Mucosa of rectum (tissue), 2 donors: ENCODE data around the gene CHRNB1.

Experiments
- H3K27ac ChIP-seq, 2 donors: one replicate each; pipeline ENCODE4 v1.7.0; 2013; ENCODE audit warnings: inconsistent platforms in 2 of 2, low read depth in 2 of 2, low read length in 2 of 2
- H3K27me3 ChIP-seq, 2 donors: one replicate each; pipeline ENCODE4 v1.7.0; 2013; ENCODE audit warnings: low read length in 2 of 2; ENCODE audit not compliant: control insufficient read depth in 2 of 2, insufficient read depth in 2 of 2
- H3K36me3 ChIP-seq, 2 donors: one replicate each; pipeline ENCODE4 v1.7.0; 2013; ENCODE audit warnings: low read length in 2 of 2; ENCODE audit not compliant: control insufficient read depth in 2 of 2, insufficient read depth in 2 of 2
- H3K4me1 ChIP-seq, 2 donors: one replicate each; pipeline ENCODE4 v1.7.0; 2013; ENCODE audit warnings: low read length in 2 of 2, mild to moderate bottlenecking in 1 of 2; ENCODE audit not compliant: control insufficient read depth in 2 of 2, insufficient read depth in 2 of 2
- H3K4me3 ChIP-seq, 2 donors: one replicate each; pipeline ENCODE4 v1.7.0; 2013; ENCODE audit warnings: low read length in 2 of 2
- H3K9ac ChIP-seq, 2 donors: one replicate each; pipeline ENCODE4 v1.7.0; 2013; ENCODE audit warnings: low read length in 2 of 2, low read depth in 1 of 2, mild to moderate bottlenecking in 1 of 2
- H3K9me3 ChIP-seq, 2 donors: one replicate each; pipeline ENCODE4 v1.7.0; 2013; ENCODE audit warnings: low read length in 2 of 2; ENCODE audit not compliant: control insufficient read depth in 2 of 2
- donor health status: healthy.
- donor health status: Normal muscosa, but diverticular disease.

CHRNB1 gene

GRCh38 chr17:7414837-7415236, 30.0 kb upstream of the CHRNB1 start:
- Histone ChIP-seq H3K36me3 (no peaks in the 10 kb centered on the region), H3K9ac (no peak overlapping the region), H3K27ac (no peak overlapping the region)

GRCh38 chr17:7415784-7416183, 29.1 kb upstream of the CHRNB1 start:
- Histone ChIP-seq H3K9ac (no peak overlapping the region), H3K27ac (no peak overlapping the region), H3K4me1 (no peaks in the 10 kb centered on the region), H3K27me3 (no peaks in the 10 kb centered on the region), H3K4me3 (no peak overlapping the region), H3K9me3 (no peaks in the 10 kb centered on the region), H3K36me3 (no peaks in the 10 kb centered on the region)

More at GRCh38 chr17:7414837-7415236, 30.0 kb upstream of the CHRNB1 start:
- no peaks in the 10 kb centered on the region for H3K4me1 ChIP-seq
- no peak overlapping the region for H3K4me3 ChIP-seq
- H3K9me3 ChIP-seq: no peaks in the 10 kb centered on the region
- H3K27me3 ChIP-seq: no peaks in the 10 kb centered on the region

DNA sequence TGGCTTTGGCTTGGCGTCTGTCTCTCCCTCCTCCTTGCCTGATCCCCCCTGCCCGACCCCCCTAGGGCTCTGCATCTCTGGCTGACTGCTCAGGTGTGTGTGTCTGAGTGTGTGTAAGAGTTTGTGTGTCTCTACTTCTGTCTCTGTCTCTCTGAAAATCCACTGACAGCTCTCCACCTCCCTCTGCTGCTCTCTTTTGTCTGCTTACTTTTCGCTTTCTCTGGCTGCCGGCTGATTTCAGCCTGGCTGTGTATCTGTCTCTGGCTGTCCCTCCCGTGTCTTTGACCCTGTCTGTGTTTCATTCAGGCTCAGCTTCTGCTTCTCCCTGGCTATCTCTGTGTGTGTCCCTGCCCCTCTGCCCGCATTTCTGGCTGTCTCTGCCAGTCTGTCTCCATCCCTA, 28.5 kb upstream of the CHRNB1 start:
- Histone ChIP-seq H3K27ac (no peak overlapping the region), H3K4me3 (no peak overlapping the region), H3K36me3 (no peaks in the 10 kb centered on the region), H3K9me3 (no peaks in the 10 kb centered on the region), H3K4me1 (no peaks in the 10 kb centered on the region), H3K9ac (no peak overlapping the region), H3K27me3 (no peaks in the 10 kb centered on the region)

GRCh38 chr17:7417056-7417655, 27.7 kb upstream of the CHRNB1 start:
- H3K9ac ChIP-seq: no peak overlapping the region

GRCh38 chr17:7418472-7419152, 26.2 kb upstream of the CHRNB1 start:
- no peak overlapping the region for H3K4me3 ChIP-seq
- H3K27ac ChIP-seq: no peak overlapping the region
- no peaks in the 10 kb centered on the region for H3K36me3 ChIP-seq
- no peak overlapping the region for H3K9ac ChIP-seq
- no peaks in the 10 kb centered on the region for H3K4me1 ChIP-seq
- H3K27me3 ChIP-seq: no peaks in the 10 kb centered on the region
- no peaks in the 10 kb centered on the region for H3K9me3 ChIP-seq

More at GRCh38 chr17:7417056-7417655, 27.7 kb upstream of the CHRNB1 start:
- Histone ChIP-seq H3K27me3 (no peaks in the 10 kb centered on the region), H3K4me3 (no peak overlapping the region), H3K36me3 (no peaks in the 10 kb centered on the region), H3K27ac (no peak overlapping the region), H3K4me1 (no peaks in the 10 kb centered on the region), H3K9me3 (no peaks in the 10 kb centered on the region)

- Histone ChIP-seq H3K9ac (no peak within 1 kb of the TSS), H3K27me3 (no peaks in the 10 kb centered on the region), H3K4me3 (no peak within 1 kb of the TSS), H3K27ac (no peak within 1 kb of the TSS), H3K9me3 (no peaks in the 10 kb centered on the region), H3K4me1 (no peaks in the 10 kb centered on the region), H3K36me3 (no peaks in the 10 kb centered on the region)
Observed at GRCh38 chr17:7419819-7420610, 24.8 kb upstream of the CHRNB1 start, which contains the start of gene SPEM1. SPEM1 (plus strand) TSS chr17:7420324; CDS start chr17:7420385, 61 bp downstream.

DNA sequence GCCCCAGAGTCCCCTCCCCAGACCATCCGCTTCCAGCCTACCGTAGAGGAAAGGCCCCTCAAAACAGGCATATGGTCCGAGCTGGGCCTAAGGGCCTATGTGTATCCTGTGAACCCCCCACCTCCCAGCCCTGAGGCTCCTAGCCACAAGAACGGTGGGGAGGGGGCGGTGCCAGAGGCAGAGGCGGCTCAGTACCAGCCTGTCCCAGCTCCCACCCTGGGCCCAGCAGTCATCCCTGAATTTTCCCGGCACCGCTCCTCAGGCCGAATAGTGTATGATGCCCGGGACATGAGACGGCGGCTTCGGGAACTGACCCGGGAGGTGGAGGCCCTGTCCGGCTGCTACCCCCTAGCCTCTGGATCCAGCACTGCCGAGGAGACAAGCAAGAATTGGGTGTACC, 23.7 kb upstream of the CHRNB1 start:
- Histone ChIP-seq H3K9ac (no peak overlapping the region), H3K27me3 (no peaks in the 10 kb centered on the region), H3K4me3 (no peak overlapping the region), H3K36me3 (no peaks in the 10 kb centered on the region), H3K9me3 (no peaks in the 10 kb centered on the region), H3K4me1 (no peaks in the 10 kb centered on the region), H3K27ac (no peak overlapping the region)

- no peak overlapping the region for H3K27ac ChIP-seq
- H3K4me3 ChIP-seq: no peak overlapping the region
- H3K4me1 ChIP-seq: no peaks in the 10 kb centered on the region
- H3K36me3 ChIP-seq: no peaks in the 10 kb centered on the region
- no peak overlapping the region for H3K9ac ChIP-seq
- no peaks in the 10 kb centered on the region for H3K9me3 ChIP-seq
- no peaks in the 10 kb centered on the region for H3K27me3 ChIP-seq
Observed at GRCh38 chr17:7423679-7424078, 21.2 kb upstream of the CHRNB1 start.

GRCh38 chr17:7425316-7425715, 19.5 kb upstream of the CHRNB1 start, which contains the start of gene SPEM2:
SPEM2 (plus strand) TSS chr17:7425616; CDS start chr17:7425689, 73 bp downstream.
- no peaks in the 10 kb centered on the region for H3K4me1 ChIP-seq
- H3K9ac ChIP-seq: no peak within 1 kb of the TSS
- no peak within 1 kb of the TSS for H3K4me3 ChIP-seq
- H3K36me3 ChIP-seq: no peaks in the 10 kb centered on the region
- H3K9me3 ChIP-seq: no peaks in the 10 kb centered on the region
- no peaks in the 10 kb centered on the region for H3K27me3 ChIP-seq
- no peak within 1 kb of the TSS for H3K27ac ChIP-seq

DNA sequence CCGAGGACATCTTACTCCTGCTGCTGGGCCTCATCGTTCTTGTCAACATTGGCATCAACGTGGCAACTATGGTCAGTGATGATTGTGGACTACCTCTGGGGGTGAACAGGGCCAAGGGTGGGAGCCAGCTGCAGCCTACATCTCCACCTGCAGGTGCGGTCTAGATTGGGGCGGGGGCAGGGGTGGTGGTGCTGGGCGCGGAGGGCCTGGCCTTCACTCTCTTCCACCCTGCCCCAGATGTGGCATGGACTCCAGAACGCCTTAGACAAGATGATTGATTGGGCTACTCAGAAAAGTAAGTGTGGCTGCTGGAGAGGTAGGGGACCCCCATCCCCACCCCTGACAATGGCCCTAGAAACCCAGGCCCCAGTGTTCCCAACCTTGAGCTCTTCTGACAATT, 19.1 kb upstream of the CHRNB1 start:
- Histone ChIP-seq H3K9me3 (no peaks in the 10 kb centered on the region), H3K27ac (no peak overlapping the region)

More for the DNA sequence above, 19.1 kb upstream of the CHRNB1 start:
- Histone ChIP-seq H3K27me3 (no peaks in the 10 kb centered on the region), H3K9ac (no peak overlapping the region), H3K4me3 (no peak overlapping the region), H3K4me1 (no peaks in the 10 kb centered on the region), H3K36me3 (no peaks in the 10 kb centered on the region)
